ENCODE results near the gene AKAP13.

The AKAP13 gene

DNA sequence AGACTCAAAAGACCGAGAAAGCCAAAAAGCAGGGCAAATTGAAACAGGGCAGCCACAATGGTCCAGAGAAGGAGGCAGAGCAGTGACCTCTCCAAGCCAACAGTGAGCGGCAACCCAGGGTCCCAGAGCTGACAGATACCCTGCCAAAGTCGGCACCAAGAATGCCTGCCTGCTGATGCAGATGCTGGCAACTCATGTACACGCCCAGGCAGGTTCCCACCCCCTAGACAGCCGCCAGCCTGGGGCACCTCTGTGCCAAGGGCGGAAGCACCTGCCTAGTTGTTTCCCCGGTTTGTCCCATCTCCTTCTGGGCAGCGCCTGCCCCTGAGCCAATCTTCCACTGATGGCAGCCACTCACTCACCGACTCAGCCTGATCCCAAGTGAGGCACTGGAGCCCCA is 392.3 kb downstream of the AKAP13 start:
- Histone ChIP-seq H3K4me1 (ENCODE audit: control insufficient read depth, insufficient read depth, low read length) (peaks cover 46% of the 10 kb centered on the region), H3K4me3 (ENCODE audit: low read length) (no peak overlapping the region), H3K9ac (ENCODE audit: low read length) (peak overlapping the region; percentile 50), H3K27me3 (replicated peaks; ENCODE audit: control insufficient read depth, insufficient read depth, low read length) (no peaks in the 10 kb centered on the region), H3K36me3 (ENCODE audit: control insufficient read depth, insufficient read depth, low read length, severe bottlenecking) (peaks cover 15% of the 10 kb centered on the region), H3K9me3 (ENCODE audit: control insufficient read depth, low read length) (no peaks in the 10 kb centered on the region)
- no peak for DNase-seq (ENCODE audit: low read depth)

DNA sequence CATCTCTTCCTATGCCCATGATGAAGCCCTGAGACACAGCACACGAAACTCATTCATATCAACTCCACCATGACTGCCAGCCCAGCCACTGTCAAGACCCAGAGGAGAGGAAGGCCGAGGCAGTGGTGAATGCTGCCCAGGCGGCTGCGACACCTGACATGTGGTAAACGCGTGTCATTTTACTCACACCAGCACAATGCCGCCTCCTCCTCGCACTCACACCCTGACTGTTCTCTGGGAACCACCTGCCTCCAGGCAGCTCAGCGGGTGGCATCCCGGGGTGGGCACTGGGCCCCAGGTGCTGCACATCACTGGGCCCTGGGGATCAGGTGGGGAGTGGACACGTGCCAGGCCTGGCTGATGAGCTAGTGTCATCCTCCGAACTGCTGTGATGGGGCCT is 392.8 kb downstream of the AKAP13 start:
- no peaks in the 10 kb centered on the region for H3K9me3 ChIP-seq (ENCODE audit: control insufficient read depth, low read length)
- no peaks in the 10 kb centered on the region for H3K27me3 ChIP-seq (replicated peaks; ENCODE audit: control insufficient read depth, insufficient read depth, low read length)
- no peak for DNase-seq (ENCODE audit: low read depth)
- H3K36me3 ChIP-seq (ENCODE audit: control insufficient read depth, insufficient read depth, low read length, severe bottlenecking), result peaks cover 13% of the 10 kb centered on the region
- H3K4me1 ChIP-seq (ENCODE audit: control insufficient read depth, insufficient read depth, low read length), result peaks cover 52% of the 10 kb centered on the region
- H3K4me3 ChIP-seq (ENCODE audit: low read length), result no peak overlapping the region
- H3K9ac ChIP-seq (ENCODE audit: low read length), result no peak overlapping the region

DNA sequence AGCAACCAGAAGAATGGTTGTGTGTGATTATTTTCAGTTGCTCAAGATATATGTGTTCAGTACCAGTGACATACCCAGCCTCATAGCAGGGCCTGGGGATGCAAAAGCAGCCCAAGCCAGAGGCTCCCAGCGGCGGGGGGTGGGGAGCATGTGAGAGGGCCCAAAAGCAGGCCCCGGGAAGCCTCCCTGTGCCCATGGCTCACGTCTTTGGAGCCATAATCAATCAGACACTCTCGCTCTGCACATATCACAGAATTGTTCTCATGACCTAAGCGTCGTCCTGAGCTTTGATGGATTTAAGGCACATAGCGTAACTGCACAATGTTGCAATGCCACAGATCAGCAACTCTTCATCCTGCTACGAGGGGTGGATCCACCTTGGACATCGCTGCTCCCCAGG is 393.6 kb downstream of the AKAP13 start:
- Histone ChIP-seq H3K27me3 (replicated peaks; ENCODE audit: control insufficient read depth, insufficient read depth, low read length) (no peaks in the 10 kb centered on the region), H3K9me3 (ENCODE audit: control insufficient read depth, low read length) (no peaks in the 10 kb centered on the region), H3K9ac (ENCODE audit: low read length) (no peak overlapping the region), H3K4me1 (ENCODE audit: control insufficient read depth, insufficient read depth, low read length) (peaks cover 56% of the 10 kb centered on the region), H3K4me3 (ENCODE audit: low read length) (no peak overlapping the region), H3K36me3 (ENCODE audit: control insufficient read depth, insufficient read depth, low read length, severe bottlenecking) (peaks cover 6% of the 10 kb centered on the region)
- DNase-seq (ENCODE audit: low read depth), result no peak

DNA sequence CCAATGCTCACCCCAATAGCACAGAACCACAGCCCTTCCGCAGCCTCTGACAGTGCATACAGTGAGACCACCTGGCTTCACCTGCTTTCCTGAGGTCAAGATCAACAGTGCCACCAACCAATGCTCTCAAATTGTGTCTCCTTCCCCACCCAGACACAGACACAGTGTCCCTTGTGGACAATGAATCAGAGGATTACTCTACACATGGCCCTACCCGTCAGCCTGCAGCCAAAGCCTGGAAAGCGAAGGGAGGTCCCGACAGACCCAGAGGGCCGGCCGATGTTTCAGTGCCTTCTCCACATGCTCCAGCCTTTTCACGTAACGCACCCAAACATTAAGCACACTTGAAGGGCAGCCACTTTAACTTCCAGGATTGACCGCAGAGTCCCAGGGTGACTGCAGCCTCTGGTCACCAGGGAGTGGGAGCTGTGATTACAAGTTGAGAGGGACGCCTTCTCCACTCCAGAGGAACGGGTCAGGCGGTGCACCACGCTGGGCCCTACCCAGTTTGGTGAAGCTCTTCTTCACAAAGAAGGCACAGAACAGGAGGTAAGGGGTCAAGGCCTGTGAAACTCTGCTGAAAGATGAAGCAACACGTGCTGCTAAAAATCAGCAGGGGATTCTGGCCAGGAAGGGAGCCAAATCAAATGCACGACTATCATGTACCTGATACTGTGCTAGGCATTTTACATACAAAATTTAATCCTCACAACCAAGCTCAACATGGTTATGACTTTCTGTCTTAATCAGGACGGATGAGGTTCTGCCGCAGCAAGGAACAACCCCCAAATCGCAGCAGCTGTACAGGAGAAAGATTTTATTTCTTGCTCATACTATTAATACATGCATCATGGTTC is 397.1 kb downstream of the AKAP13 start:
- Histone ChIP-seq H3K36me3 (ENCODE audit: control insufficient read depth, insufficient read depth, low read length, severe bottlenecking) (no peaks in the 10 kb centered on the region), H3K9ac (ENCODE audit: low read length) (peak overlapping the region; percentile 85), H3K27me3 (replicated peaks; ENCODE audit: control insufficient read depth, insufficient read depth, low read length) (no peaks in the 10 kb centered on the region), H3K4me3 (ENCODE audit: low read length) (peak overlapping the region; percentile 78), H3K4me1 (ENCODE audit: control insufficient read depth, insufficient read depth, low read length) (peaks cover 44% of the 10 kb centered on the region), H3K9me3 (ENCODE audit: control insufficient read depth, low read length) (no peaks in the 10 kb centered on the region)
- DNase-seq (ENCODE audit: low read depth), result no peak

DNA sequence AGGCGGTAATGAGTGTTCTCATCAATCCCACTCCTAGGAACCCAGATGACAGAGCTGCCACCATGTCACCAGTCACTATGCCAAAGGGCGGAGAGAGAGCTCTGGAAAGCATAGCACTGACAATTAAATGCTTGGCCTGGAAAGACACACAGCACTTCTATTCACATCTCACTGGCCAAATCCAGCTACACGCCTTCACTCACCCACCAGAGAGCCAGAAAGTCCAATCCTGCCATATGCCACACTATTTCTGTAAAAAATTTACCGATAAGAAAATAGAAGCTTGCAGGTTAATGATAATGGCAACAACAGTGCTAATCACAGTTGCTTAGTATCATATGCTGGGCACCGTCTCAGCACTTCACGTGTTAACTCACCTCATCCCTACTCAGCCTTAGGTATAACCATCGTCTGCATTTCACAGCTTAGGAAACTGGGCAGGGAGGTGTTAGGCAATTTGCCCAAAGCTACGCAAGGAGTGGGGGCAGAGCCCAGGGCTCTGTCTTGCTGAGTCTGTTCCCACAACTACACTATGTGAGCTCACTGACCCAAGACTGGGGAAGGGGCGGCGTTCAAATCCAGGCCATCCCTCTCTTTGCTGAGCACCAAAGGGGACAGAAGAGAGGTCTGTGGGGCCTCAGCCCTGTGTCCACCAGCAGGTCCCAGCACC is 397.8 kb downstream of the AKAP13 start:
- H3K9ac ChIP-seq (ENCODE audit: low read length), result peak overlapping the region; percentile 85
- no peaks in the 10 kb centered on the region for H3K27me3 ChIP-seq (replicated peaks; ENCODE audit: control insufficient read depth, insufficient read depth, low read length)
- peak overlapping the region; percentile 78 for H3K4me3 ChIP-seq (ENCODE audit: low read length)
- no peaks in the 10 kb centered on the region for H3K36me3 ChIP-seq (ENCODE audit: control insufficient read depth, insufficient read depth, low read length, severe bottlenecking)
- H3K4me1 ChIP-seq (ENCODE audit: control insufficient read depth, insufficient read depth, low read length), result peaks cover 40% of the 10 kb centered on the region
- DNase-seq (ENCODE audit: low read depth), result no peak
- H3K9me3 ChIP-seq (ENCODE audit: control insufficient read depth, low read length), result no peaks in the 10 kb centered on the region

DNA sequence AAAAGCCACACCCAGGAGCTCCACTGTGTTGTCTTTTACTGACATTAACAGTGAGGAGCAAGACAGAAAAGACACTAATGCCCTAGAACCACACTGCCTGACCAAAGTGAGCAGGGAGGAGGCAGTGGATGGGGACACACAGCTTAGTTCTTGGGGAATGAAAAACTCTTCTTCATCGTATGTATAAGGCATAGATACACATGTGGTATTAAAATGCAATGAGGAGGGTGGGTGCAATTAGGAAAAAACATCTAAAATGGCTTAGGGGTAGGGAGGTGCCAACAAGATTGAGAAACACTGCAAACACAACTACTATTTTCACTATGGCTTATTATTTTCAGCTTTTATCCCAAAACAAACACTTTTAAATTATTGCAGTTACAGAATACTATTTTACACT is 398.8 kb downstream of the AKAP13 start:
- no peaks in the 10 kb centered on the region for H3K9me3 ChIP-seq (ENCODE audit: control insufficient read depth, low read length)
- DNase-seq (ENCODE audit: low read depth), result no peak
- H3K4me1 ChIP-seq (ENCODE audit: control insufficient read depth, insufficient read depth, low read length), result peaks cover 40% of the 10 kb centered on the region
- H3K27me3 ChIP-seq (replicated peaks; ENCODE audit: control insufficient read depth, insufficient read depth, low read length), result no peaks in the 10 kb centered on the region
- H3K4me3 ChIP-seq (ENCODE audit: low read length), result peak overlapping the region; percentile 78
- H3K9ac ChIP-seq (ENCODE audit: low read length), result peak overlapping the region; percentile 85
- no peaks in the 10 kb centered on the region for H3K36me3 ChIP-seq (ENCODE audit: control insufficient read depth, insufficient read depth, low read length, severe bottlenecking)

DNA sequence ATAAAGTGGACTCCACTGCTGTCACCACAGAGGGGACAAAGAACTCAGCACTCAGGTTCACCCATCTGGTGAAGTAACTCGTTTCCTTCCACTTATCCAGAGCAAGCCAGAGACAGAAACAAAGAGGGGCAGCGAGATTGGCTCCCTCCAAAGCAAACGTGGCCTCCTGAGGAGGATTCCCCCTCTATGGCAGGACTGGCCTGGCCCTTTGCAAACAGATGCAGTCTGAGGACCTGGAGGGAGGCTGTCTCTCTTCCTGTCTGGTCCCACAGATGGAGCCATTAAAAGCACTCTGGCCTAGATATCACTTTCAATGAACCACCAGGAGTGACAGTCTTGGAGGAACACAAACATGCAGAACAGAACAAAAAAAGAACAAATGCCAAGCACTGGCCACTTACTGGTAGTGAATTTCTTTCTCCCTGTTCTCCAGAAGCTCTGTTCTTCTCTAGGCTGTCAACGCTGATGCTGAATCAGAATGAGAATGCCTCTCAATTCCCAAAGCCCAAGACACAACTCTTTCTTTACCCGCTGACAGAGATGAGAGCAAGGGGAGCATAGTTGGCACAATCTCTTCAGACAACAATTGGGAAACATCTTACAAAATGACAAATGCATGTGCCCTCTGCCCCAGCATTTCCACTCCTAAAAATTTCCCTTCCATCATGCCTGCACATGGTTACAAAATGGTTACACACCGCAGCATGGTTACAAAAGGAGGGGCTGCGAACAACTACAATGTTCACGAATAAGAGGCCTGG is 400.0 kb downstream of the AKAP13 start:
- no peaks in the 10 kb centered on the region for H3K36me3 ChIP-seq (ENCODE audit: control insufficient read depth, insufficient read depth, low read length, severe bottlenecking)
- peak overlapping the region; percentile 78 for H3K4me3 ChIP-seq (ENCODE audit: low read length)
- peak overlapping the region; percentile 85 for H3K9ac ChIP-seq (ENCODE audit: low read length)
- no peak for DNase-seq (ENCODE audit: low read depth)
- H3K9me3 ChIP-seq (ENCODE audit: control insufficient read depth, low read length), result no peaks in the 10 kb centered on the region
- H3K27me3 ChIP-seq (replicated peaks; ENCODE audit: control insufficient read depth, insufficient read depth, low read length), result no peaks in the 10 kb centered on the region
- H3K4me1 ChIP-seq (ENCODE audit: control insufficient read depth, insufficient read depth, low read length), result peaks cover 37% of the 10 kb centered on the region

DNA sequence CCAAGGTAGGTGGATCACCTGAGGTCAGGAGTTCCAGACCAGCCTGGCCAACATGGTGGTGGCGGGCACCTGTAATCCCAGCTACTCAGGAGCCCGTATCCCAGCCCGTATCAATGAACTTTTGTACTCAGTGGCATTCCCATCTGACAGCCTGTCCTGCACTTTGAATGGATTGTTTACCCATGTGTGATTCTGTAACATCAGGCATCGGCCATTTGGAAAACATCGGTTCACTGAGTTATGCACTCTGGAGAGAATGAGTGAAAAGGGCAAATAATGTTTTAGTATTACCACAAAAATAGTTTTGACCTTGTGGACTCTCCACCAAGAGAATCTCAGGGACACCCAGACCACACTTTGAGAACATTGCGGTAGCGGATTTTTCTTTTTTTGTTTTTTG is 400.7 kb downstream of the AKAP13 start:
- no peak for DNase-seq (ENCODE audit: low read depth)
- H3K4me1 ChIP-seq (ENCODE audit: control insufficient read depth, insufficient read depth, low read length), result peaks cover 43% of the 10 kb centered on the region
- no peak overlapping the region for H3K4me3 ChIP-seq (ENCODE audit: low read length)
- H3K9me3 ChIP-seq (ENCODE audit: control insufficient read depth, low read length), result no peaks in the 10 kb centered on the region
- H3K9ac ChIP-seq (ENCODE audit: low read length), result no peak overlapping the region
- no peaks in the 10 kb centered on the region for H3K27me3 ChIP-seq (replicated peaks; ENCODE audit: control insufficient read depth, insufficient read depth, low read length)
- no peaks in the 10 kb centered on the region for H3K36me3 ChIP-seq (ENCODE audit: control insufficient read depth, insufficient read depth, low read length, severe bottlenecking)

DNA sequence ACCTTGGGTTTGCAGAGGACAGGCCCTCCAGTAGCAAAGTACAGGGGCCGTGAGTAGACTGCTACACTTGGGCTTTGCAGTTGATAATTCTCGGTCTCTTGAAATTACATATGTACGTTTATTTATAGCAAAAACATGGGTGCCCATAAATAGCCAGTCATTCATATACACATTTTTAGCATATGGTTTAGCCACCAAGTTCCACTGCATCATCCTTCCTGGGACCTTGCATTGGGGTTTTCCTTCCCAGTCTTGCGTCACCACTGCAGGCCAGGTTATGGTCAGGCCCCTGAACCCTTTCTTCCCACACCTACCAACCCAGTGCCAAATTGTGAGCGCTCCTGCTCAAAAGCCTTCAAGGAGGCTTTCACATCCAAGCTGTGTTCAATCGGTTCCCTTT is 401.7 kb downstream of the AKAP13 start:
- no peak overlapping the region for H3K4me3 ChIP-seq (ENCODE audit: low read length)
- H3K9ac ChIP-seq (ENCODE audit: low read length), result no peak overlapping the region
- peaks cover 47% of the 10 kb centered on the region for H3K4me1 ChIP-seq (ENCODE audit: control insufficient read depth, insufficient read depth, low read length)
- DNase-seq (ENCODE audit: low read depth), result no peak
- no peaks in the 10 kb centered on the region for H3K36me3 ChIP-seq (ENCODE audit: control insufficient read depth, insufficient read depth, low read length, severe bottlenecking)
- H3K27me3 ChIP-seq (replicated peaks; ENCODE audit: control insufficient read depth, insufficient read depth, low read length), result no peaks in the 10 kb centered on the region
- no peaks in the 10 kb centered on the region for H3K9me3 ChIP-seq (ENCODE audit: control insufficient read depth, low read length)

DNA sequence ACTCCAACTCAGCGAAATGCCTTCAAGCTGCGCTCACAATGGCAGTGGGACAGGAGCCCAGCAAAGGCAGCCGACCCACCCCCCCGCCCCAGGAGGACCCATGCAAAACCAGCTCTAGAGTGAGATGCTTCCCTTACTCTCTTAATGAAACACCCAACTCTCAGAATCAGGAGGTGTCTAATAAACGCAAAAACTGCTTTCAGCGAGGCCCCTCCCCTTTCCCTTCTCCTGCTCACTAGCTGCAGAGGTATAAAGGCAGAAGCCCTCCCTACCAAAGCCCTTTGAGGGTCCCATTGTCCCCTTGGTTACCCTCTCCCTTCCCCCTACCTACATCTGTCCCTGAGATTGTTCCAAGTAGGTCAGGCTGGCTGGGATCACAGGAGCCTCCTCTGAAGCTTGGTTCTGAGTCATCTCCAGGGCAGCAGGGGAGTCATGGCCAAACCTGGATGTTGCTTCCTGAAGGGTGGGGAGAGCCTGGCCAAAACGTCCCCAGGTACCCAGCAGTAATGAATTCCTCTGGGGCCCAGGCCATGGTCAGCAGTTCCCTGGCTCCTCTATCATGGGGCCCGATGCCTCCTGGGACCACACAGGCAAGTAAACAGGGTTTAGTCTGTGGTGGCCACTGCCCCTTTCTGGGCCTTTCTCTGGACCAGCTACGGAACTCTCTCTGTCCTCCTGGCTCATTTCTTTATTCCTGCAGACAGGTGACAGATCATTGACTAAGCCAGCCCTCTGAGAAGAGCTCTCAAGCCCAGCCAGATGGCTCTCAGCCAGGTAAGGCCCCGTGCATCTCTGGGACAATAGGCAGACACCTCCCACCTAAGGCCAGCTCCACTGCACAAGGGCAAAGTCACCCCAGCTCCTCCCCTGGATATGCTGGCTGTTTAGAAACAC is 405.7 kb downstream of the AKAP13 start:
- peak; percentile 51 for DNase-seq (ENCODE audit: low read depth)
- no peaks in the 10 kb centered on the region for H3K27me3 ChIP-seq (replicated peaks; ENCODE audit: control insufficient read depth, insufficient read depth, low read length)
- H3K4me3 ChIP-seq (ENCODE audit: low read length), result no peak overlapping the region
- peaks cover 16% of the 10 kb centered on the region for H3K4me1 ChIP-seq (ENCODE audit: control insufficient read depth, insufficient read depth, low read length)
- H3K36me3 ChIP-seq (ENCODE audit: control insufficient read depth, insufficient read depth, low read length, severe bottlenecking), result no peaks in the 10 kb centered on the region
- no peaks in the 10 kb centered on the region for H3K9me3 ChIP-seq (ENCODE audit: control insufficient read depth, low read length)
- no peak overlapping the region for H3K9ac ChIP-seq (ENCODE audit: low read length)
